Mucosa of descending colon (tissue), 3 donors: ENCODE measurements around the gene FOXI1. TPM values are rescaled to one million over a fixed set of nuclear protein-coding genes. Genes with fewer than 3 reads are reported as not detected.

Source experiments
- ATAC-seq: fragments of 200-7000 bp; cut with Tn5 transposase; one replicate; pipeline ENCODE4 v1.9.1; 2020; ENCODE audit warnings: mild to moderate bottlenecking, moderate library complexity
- DNase-seq, 3 donors: peaks; one replicate each; pipeline ENCODE4 v3.0.0-alpha.2; 2020
- H3K36me3 ChIP-seq: fragments of 200-600 bp; one replicate; pipeline ENCODE4 v1.8.0; 2021; ENCODE audit warnings: low read depth, mild to moderate bottlenecking
- H3K4me1 ChIP-seq: fragments of 200-600 bp; one replicate; pipeline ENCODE4 v1.8.0; 2021; ENCODE audit warnings: low read depth, mild to moderate bottlenecking
- H3K4me3 ChIP-seq: fragments of 200-600 bp; one replicate; pipeline ENCODE4 v1.8.0; 2021; ENCODE audit warnings: mild to moderate bottlenecking
- H3K9me3 ChIP-seq: fragments of 200-600 bp; one replicate; pipeline ENCODE4 v1.8.0; 2021; ENCODE audit warnings: mild to moderate bottlenecking
- CTCF ChIP-seq: fragments of 200-600 bp; IDR thresholded peaks from one replicate; pipeline ENCODE4 v1.8.0; 2022; ENCODE audit warnings: antibody characterized with exemption, mild to moderate bottlenecking
- intact Hi-C, 2 donors: fragments of 100-400 bp; cut with DNase I in 1 of 2; cut with micrococcal nuclease in 1 of 2; formaldehyde crosslinking; loops; one replicate each; pipeline versions ENCODE4 v1.11.0 to v1.11.1; 2022; cut with DNase I, micrococcal nuclease
- total RNA-seq, 3 donors: library from RNA; stranded (reverse); fragmentation: NEBNext Ultra II Directional in 2 of 3; extraction: Animal tissue kit (Norgen Biotek cat#: 25700) in 2 of 3; gene quantifications; one replicate each; pipeline versions ENCODE4 v1.2.1 to v1.2.4, GENCODE V29; 2021 to 2023
- donor health status: DM: no; HTN: no; CAD: no; lungs with moderate emphysema.
- donor health status: DM: no; HTN: no; CAD: no.
- donor health status: DM: no; HTN: yes; CAD: no.

Gene FOXI1
- total RNA-seq, 3 donors from 2014 or later, result 0.80 TPM; not detected in 2

- H3K9me3 ChIP-seq, result no peaks in the 10 kb centered on the region
- no peak for TF ChIP-seq CTCF
- no peak for ATAC-seq
- no peaks in the 10 kb centered on the region for H3K4me1 ChIP-seq
- H3K36me3 ChIP-seq, result no peaks in the 10 kb centered on the region
- intact Hi-C loops, result no loop called here
- no peak overlapping the region for H3K4me3 ChIP-seq
- DNase-seq, result no peak
Observed at GRCh38 chr5:170111088-170111785, 5.5 kb downstream of the FOXI1 start.

GRCh38 chr5:170112876-170113521, 7.3 kb downstream of the FOXI1 start:
- ATAC-seq, result no peak

GRCh38 chr5:170113522-170113900, 7.8 kb downstream of the FOXI1 start:
- DNase-seq, result no peak
- no peak for TF ChIP-seq CTCF
- no peak overlapping the region for H3K4me3 ChIP-seq
- no peaks in the 10 kb centered on the region for H3K36me3 ChIP-seq
- H3K9me3 ChIP-seq, result no peaks in the 10 kb centered on the region
- no peaks in the 10 kb centered on the region for H3K4me1 ChIP-seq
- no peak for ATAC-seq
- intact Hi-C loops, result no loop called here

More at GRCh38 chr5:170112876-170113521, 7.3 kb downstream of the FOXI1 start:
- no peak for TF ChIP-seq CTCF
- no peak for DNase-seq
- no peaks in the 10 kb centered on the region for H3K4me1 ChIP-seq
- H3K4me3 ChIP-seq, result no peak overlapping the region
- no peaks in the 10 kb centered on the region for H3K36me3 ChIP-seq
- no peaks in the 10 kb centered on the region for H3K9me3 ChIP-seq
- intact Hi-C loops, result no loop called here

- DNase-seq, result no peak
- no peak for ATAC-seq
- H3K4me3 ChIP-seq, result no peak overlapping the region
- no peaks in the 10 kb centered on the region for H3K4me1 ChIP-seq
- no peaks in the 10 kb centered on the region for H3K9me3 ChIP-seq
- intact Hi-C loops, result no loop called here
- no peaks in the 10 kb centered on the region for H3K36me3 ChIP-seq
- no peak for TF ChIP-seq CTCF
Observed at GRCh38 chr5:170114271-170114670, 8.6 kb downstream of the FOXI1 start.

- Histone ChIP-seq H3K4me3 (no peak overlapping the region), H3K36me3 (no peaks in the 10 kb centered on the region), H3K4me1 (no peaks in the 10 kb centered on the region), H3K9me3 (no peaks in the 10 kb centered on the region)
- intact Hi-C loops, result no loop called here
- TF ChIP-seq CTCF, result no peak
- DNase-seq (no peak), ATAC-seq (no peak)
Observed at GRCh38 chr5:170115925-170116324, 10.2 kb downstream of the FOXI1 start.
